Testis (tissue), 3 donors: Measurements from ENCODE around the gene MSH6. TPM values are rescaled to one million over a fixed set of nuclear protein-coding genes. Genes with fewer than 3 reads are reported as not detected.

Experiments
- polyA plus RNA-seq: library from polyadenylated mRNA; stranded (reverse); fragments of 350-450 nt; fragmentation: Illumina TruSeq; extraction: RNeasy Lipid Tissue Mini Kit (QIAGEN cat#74804); gene quantifications from one replicate; pipeline ENCODE4 v1.2.3, GENCODE V29; 2014; ENCODE audit warnings: low read depth, low replicate concordance; ENCODE audit not compliant: insufficient read depth
- small RNA-seq, 2 donors: library from RNA; depleted of rRNA; stranded (forward); fragments of <200 nt; gene quantifications; one replicate each; pipeline ENCODE3, GENCODE V24; 2016
- total RNA-seq, 2 donors: library from RNA; depleted of rRNA; stranded (reverse); fragments of >200 nt; gene quantifications; one replicate each; pipeline ENCODE4 v1.2.3, GENCODE V29; 2016

MSH6 gene
- total and polyA plus RNA-seq, 3 donors from 2014 or later, result 84.9 to 136 (median 107) TPM

Small RNA genes within 50 kb of the gene (small RNA-seq; reads per million reads assigned to genes)
- gene RF00026 (0 reads per million in 2 donors), gene RPL36AP15 (0 reads per million in 2 donors)

Other genes with a start within 250 kb of the MSH6 start
- gene KCNK12, start 212.2 kb upstream of the MSH6 start, total RNA-seq, result 1 to 10 TPM; 1.1 to 1.4 TPM
- gene KCNK12, start 212.2 kb upstream of the MSH6 start, polyA plus RNA-seq, result 0.69 TPM
- 100 to 1,000 TPM in 1 of 2 donors, 10 to 100 TPM in 1; 96.0 to 101 TPM for gene FBXO11, start 123.4 kb downstream of the MSH6 start, total RNA-seq
- gene FBXO11, start 123.4 kb downstream of the MSH6 start, polyA plus RNA-seq, result 87.6 TPM